GM23338 (cell line): Measurements from ENCODE around the gene SORCS2. TPM values are rescaled to one million over a fixed set of nuclear protein-coding genes. Genes with fewer than 3 reads are reported as not detected.

ENCODE experiments used
- ATAC-seq: fragments of 200-7000 bp; cut with Tn5 transposase; 3 replicates; pipeline ENCODE4 v1.9.1; 2020
- DNase-seq: peaks from one replicate; pipeline ENCODE4 v3.0.0-alpha.2; 2015; ENCODE audit warnings: low spot score
- H2AFZ ChIP-seq: fragments of 200-600 bp; sonication (generic); 2 replicates; pipeline ENCODE4 v1.8.0; 2016; ENCODE audit warnings: antibody characterized with exemption, mild to moderate bottlenecking, moderate library complexity
- H3F3A ChIP-seq: fragments of 200-600 bp; sonication (generic); replicated peaks from 2 replicates; pipeline ENCODE4 v1.8.0; 2017; ENCODE audit warnings: antibody characterized with exemption, mixed run types, low read depth
- H3K27ac ChIP-seq: fragments of 200-600 bp; sonication (generic); 2 replicates; pipeline ENCODE4 v1.6.1; 2016; ENCODE audit warnings: low read depth
- H3K27me3 ChIP-seq: fragments of 200-600 bp; sonication (generic); 2 replicates; pipeline ENCODE4 v1.8.0; 2016; ENCODE audit warnings: mild to moderate bottlenecking, mixed run types, moderate library complexity; ENCODE audit not compliant: insufficient read depth
- H3K36me3 ChIP-seq: fragments of 200-600 bp; sonication (generic); 2 replicates; pipeline ENCODE4 v1.8.0; 2016; ENCODE audit warnings: mild to moderate bottlenecking; ENCODE audit not compliant: insufficient read depth
- H3K4me1 ChIP-seq: fragments of 200-600 bp; sonication (generic); 2 replicates; pipeline ENCODE4 v1.8.0; 2016; ENCODE audit warnings: mild to moderate bottlenecking, moderate library complexity; ENCODE audit not compliant: insufficient read depth
- H3K4me2 ChIP-seq: fragments of 200-600 bp; sonication (generic); 2 replicates; pipeline ENCODE4 v1.7.1; 2017; ENCODE audit warnings: mixed run types
- H3K4me3 ChIP-seq: fragments of 200-600 bp; sonication (generic); 2 replicates; pipeline ENCODE4 v1.6.1; 2016; ENCODE audit warnings: mixed run types
- H3K79me2 ChIP-seq: fragments of 200-600 bp; sonication (generic); replicated peaks from 2 replicates; pipeline ENCODE4 v1.8.0; 2017; ENCODE audit warnings: mild to moderate bottlenecking; ENCODE audit not compliant: insufficient read depth
- H3K9me2 ChIP-seq: fragments of 200-600 bp; sonication (generic); 2 replicates; pipeline ENCODE4 v1.8.0; 2017; ENCODE audit not compliant: insufficient read depth
- H4K20me1 ChIP-seq: fragments of 200-600 bp; sonication (generic); replicated peaks from 2 replicates; pipeline ENCODE4 v1.8.0; 2017; ENCODE audit warnings: mild to moderate bottlenecking; ENCODE audit not compliant: insufficient read depth
- H3K27ac Mint-ChIP-seq: 2 replicates; pipeline ENCODE4 v1.8.0; 2020; ENCODE audit warnings: inconsistent platforms, mild to moderate bottlenecking, moderate library complexity, mixed read lengths
- H3K27me3 Mint-ChIP-seq: 3 replicates; pipeline ENCODE4 v1.8.0; 2022; ENCODE audit warnings: low read depth, mild to moderate bottlenecking, moderate library complexity, mixed read lengths, inconsistent platforms; ENCODE audit not compliant: insufficient read depth, poor library complexity
- H3K36me3 Mint-ChIP-seq: 3 replicates; pipeline ENCODE4 v1.8.0; 2021; ENCODE audit warnings: low read depth, mild to moderate bottlenecking, inconsistent platforms, moderate library complexity, mixed read lengths
- H3K4me1 Mint-ChIP-seq: 3 replicates; pipeline ENCODE4 v1.8.0; 2020; ENCODE audit warnings: mild to moderate bottlenecking, inconsistent platforms, mixed read lengths
- H3K4me3 Mint-ChIP-seq: 3 replicates; pipeline ENCODE4 v1.8.0; 2021; ENCODE audit warnings: moderate library complexity, mild to moderate bottlenecking, inconsistent platforms, mixed read lengths
- H3K9me3 Mint-ChIP-seq: 3 replicates; pipeline ENCODE4 v1.8.0; 2020; ENCODE audit warnings: moderate library complexity, mild to moderate bottlenecking, inconsistent platforms, mixed read lengths
- CREB1 ChIP-seq: fragments of 250-450 bp; sonication (Bioruptor Pico); IDR thresholded peaks from 2 replicates; pipeline ENCODE4 v1.5.0; 2020; ENCODE audit warnings: low read depth, mild to moderate bottlenecking, moderate library complexity
- EZH2 ChIP-seq: fragments of 200-600 bp; sonication (generic); IDR thresholded peaks from one replicate; pipeline ENCODE4 v1.8.0; 2017; ENCODE audit warnings: antibody characterized with exemption, mild to moderate bottlenecking, low read depth; ENCODE audit not compliant: unreplicated experiment
- EZH2phosphoT487 ChIP-seq: fragments of 200-600 bp; sonication (generic); IDR thresholded peaks from one replicate; pipeline ENCODE4 v1.8.1; 2018; ENCODE audit warnings: antibody characterized with exemption; ENCODE audit not compliant: unreplicated experiment
- NANOG ChIP-seq: IDR thresholded peaks from 2 replicates; pipeline ENCODE4 v1.6.1; 2016; ENCODE audit warnings: antibody characterized with exemption, borderline replicate concordance
- POLR2AphosphoS5 ChIP-seq: IDR thresholded peaks from 2 replicates; pipeline ENCODE4 v1.6.1; 2016; ENCODE audit warnings: antibody characterized with exemption, low read depth
- ZNF114 ChIP-seq: fragments of 250-450 bp; sonication (Bioruptor Pico); IDR thresholded peaks from 2 replicates; pipeline ENCODE4 v1.5.0; 2020; ENCODE audit warnings: mild to moderate bottlenecking, moderate library complexity
- polyA plus RNA-seq: library from polyadenylated mRNA; unstranded; fragments of >200 nt; fragmentation: Nextera tagmentation; extraction: Ambion mirVana; gene quantifications from 2 replicates; pipeline ENCODE4 v1.2.1, GENCODE V29; 2016
- total RNA-seq: library from RNA; depleted of rRNA; stranded (reverse); fragments of >200 nt; shearing (Covaris generic); gene quantifications from 2 replicates; pipeline ENCODE4 v1.2.3, GENCODE V29; 2014
- TF ChIP-seq, protein P1 (sequence below), 2 experiments: fragments of 200-600 bp in 1 of 2; sonication (generic) in 1 of 2; conservative IDR thresholded peaks; 2 replicates each; pipeline versions ENCODE4 v1.5.1 to v1.6.1; 2016 to 2017; ENCODE audit warnings: antibody characterized with exemption in 2 of 2, low read depth in 2 of 2, mild to moderate bottlenecking in 2 of 2, moderate library complexity in 1 of 2
- TF ChIP-seq, protein P2 (sequence below): fragments of 250-450 bp; sonication (Bioruptor Pico); IDR thresholded peaks from 2 replicates; pipeline ENCODE4 v1.5.0; 2020; ENCODE audit warnings: mild to moderate bottlenecking, moderate library complexity
- TF ChIP-seq, protein P3 (sequence below): IDR thresholded peaks from 2 replicates; pipeline ENCODE4 v1.6.1; 2016; ENCODE audit warnings: antibody characterized with exemption

Gene SORCS2
- total and polyA plus RNA-seq, 2 experiments from 2014 or later, result 0.47 to 2.4 TPM

DNA sequence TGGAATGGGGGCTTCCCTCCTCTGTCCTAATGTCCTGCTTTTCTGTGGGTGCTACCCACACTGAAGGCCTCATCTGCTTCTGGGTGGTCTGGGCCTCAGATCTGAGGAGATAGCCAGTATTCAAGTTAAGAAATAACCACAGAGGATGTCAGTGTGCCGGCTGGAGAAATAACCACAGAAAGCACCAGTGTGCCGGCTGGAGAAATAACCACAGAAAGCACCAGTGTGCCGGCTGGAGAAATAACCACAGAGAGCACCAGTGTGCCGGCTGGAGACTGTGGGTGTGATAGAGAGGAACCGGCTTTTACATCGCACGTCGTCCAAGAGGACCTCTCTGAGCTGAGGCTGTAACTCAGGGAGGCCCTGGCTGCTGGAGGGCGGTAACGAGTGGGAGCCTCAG is 308.1 kb downstream of the SORCS2 start:
- Histone ChIP-seq H3K9me2 (no peaks in the 10 kb centered on the region), H3K27me3 (no peaks in the 10 kb centered on the region), H3K79me2 (no peaks in the 10 kb centered on the region), H3K36me3 (no peaks in the 10 kb centered on the region), H3K4me3 (no peak overlapping the region), H3K4me1 (no peaks in the 10 kb centered on the region), H4K20me1 (no peaks in the 10 kb centered on the region), H3K27ac (no peak overlapping the region), H3F3A (no peaks in the 10 kb centered on the region), H3K4me2 (no peak overlapping the region), H2AFZ (no peak overlapping the region)
- peaks cover 3% of the 10 kb centered on the region; the same call in 2 of the 3 replicates for H3K4me1 Mint-ChIP-seq
- no peak overlapping the region for H3K27ac Mint-ChIP-seq
- no peak for TF ChIP-seq ZNF114 (CRISPR knock-in tag)
- TF ChIP-seq EZH2, result no peak
- H3K9me3 Mint-ChIP-seq, result no peaks in the 10 kb centered on the region
- no peak for ATAC-seq
- H3K4me3 Mint-ChIP-seq, result no peak overlapping the region
- DNase-seq, result no peak
- peaks cover 22% of the 10 kb centered on the region for H3K27me3 Mint-ChIP-seq
- no peaks in the 10 kb centered on the region for H3K36me3 Mint-ChIP-seq

DNA sequence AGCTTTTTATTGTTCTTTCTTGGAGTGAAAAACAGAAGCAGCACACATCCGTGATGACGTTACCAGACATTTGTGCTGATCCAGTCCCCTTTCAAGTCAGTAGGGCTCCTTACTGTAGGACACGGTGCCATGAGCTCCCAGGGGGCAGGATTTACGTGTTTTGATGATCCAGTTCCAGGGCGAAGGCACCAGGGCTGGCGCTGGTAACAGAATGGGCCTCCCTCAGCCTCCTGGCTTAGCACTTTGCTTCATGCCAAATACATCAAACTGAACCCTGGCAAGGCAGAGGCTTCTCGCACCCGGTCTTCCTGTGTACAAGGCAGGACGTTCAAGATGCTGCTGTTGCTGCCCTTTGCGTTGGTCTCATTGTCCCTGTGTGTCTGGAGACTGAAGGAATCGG is 309.0 kb downstream of the SORCS2 start:
- peaks cover 17% of the 10 kb centered on the region for H3K27me3 Mint-ChIP-seq
- no peaks in the 10 kb centered on the region for H3K36me3 Mint-ChIP-seq
- no peak for TF ChIP-seq POLR2AphosphoS5
- no peak for TF ChIP-seq NANOG
- TF ChIP-seq, protein P1, sequence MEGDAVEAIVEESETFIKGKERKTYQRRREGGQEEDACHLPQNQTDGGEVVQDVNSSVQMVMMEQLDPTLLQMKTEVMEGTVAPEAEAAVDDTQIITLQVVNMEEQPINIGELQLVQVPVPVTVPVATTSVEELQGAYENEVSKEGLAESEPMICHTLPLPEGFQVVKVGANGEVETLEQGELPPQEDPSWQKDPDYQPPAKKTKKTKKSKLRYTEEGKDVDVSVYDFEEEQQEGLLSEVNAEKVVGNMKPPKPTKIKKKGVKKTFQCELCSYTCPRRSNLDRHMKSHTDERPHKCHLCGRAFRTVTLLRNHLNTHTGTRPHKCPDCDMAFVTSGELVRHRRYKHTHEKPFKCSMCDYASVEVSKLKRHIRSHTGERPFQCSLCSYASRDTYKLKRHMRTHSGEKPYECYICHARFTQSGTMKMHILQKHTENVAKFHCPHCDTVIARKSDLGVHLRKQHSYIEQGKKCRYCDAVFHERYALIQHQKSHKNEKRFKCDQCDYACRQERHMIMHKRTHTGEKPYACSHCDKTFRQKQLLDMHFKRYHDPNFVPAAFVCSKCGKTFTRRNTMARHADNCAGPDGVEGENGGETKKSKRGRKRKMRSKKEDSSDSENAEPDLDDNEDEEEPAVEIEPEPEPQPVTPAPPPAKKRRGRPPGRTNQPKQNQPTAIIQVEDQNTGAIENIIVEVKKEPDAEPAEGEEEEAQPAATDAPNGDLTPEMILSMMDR (conservative IDR thresholded peaks at IDR 0.05; ENCODE audit: low read depth in 2 of 2), result no peak
- no peak for TF ChIP-seq EZH2
- TF ChIP-seq, protein P2, sequence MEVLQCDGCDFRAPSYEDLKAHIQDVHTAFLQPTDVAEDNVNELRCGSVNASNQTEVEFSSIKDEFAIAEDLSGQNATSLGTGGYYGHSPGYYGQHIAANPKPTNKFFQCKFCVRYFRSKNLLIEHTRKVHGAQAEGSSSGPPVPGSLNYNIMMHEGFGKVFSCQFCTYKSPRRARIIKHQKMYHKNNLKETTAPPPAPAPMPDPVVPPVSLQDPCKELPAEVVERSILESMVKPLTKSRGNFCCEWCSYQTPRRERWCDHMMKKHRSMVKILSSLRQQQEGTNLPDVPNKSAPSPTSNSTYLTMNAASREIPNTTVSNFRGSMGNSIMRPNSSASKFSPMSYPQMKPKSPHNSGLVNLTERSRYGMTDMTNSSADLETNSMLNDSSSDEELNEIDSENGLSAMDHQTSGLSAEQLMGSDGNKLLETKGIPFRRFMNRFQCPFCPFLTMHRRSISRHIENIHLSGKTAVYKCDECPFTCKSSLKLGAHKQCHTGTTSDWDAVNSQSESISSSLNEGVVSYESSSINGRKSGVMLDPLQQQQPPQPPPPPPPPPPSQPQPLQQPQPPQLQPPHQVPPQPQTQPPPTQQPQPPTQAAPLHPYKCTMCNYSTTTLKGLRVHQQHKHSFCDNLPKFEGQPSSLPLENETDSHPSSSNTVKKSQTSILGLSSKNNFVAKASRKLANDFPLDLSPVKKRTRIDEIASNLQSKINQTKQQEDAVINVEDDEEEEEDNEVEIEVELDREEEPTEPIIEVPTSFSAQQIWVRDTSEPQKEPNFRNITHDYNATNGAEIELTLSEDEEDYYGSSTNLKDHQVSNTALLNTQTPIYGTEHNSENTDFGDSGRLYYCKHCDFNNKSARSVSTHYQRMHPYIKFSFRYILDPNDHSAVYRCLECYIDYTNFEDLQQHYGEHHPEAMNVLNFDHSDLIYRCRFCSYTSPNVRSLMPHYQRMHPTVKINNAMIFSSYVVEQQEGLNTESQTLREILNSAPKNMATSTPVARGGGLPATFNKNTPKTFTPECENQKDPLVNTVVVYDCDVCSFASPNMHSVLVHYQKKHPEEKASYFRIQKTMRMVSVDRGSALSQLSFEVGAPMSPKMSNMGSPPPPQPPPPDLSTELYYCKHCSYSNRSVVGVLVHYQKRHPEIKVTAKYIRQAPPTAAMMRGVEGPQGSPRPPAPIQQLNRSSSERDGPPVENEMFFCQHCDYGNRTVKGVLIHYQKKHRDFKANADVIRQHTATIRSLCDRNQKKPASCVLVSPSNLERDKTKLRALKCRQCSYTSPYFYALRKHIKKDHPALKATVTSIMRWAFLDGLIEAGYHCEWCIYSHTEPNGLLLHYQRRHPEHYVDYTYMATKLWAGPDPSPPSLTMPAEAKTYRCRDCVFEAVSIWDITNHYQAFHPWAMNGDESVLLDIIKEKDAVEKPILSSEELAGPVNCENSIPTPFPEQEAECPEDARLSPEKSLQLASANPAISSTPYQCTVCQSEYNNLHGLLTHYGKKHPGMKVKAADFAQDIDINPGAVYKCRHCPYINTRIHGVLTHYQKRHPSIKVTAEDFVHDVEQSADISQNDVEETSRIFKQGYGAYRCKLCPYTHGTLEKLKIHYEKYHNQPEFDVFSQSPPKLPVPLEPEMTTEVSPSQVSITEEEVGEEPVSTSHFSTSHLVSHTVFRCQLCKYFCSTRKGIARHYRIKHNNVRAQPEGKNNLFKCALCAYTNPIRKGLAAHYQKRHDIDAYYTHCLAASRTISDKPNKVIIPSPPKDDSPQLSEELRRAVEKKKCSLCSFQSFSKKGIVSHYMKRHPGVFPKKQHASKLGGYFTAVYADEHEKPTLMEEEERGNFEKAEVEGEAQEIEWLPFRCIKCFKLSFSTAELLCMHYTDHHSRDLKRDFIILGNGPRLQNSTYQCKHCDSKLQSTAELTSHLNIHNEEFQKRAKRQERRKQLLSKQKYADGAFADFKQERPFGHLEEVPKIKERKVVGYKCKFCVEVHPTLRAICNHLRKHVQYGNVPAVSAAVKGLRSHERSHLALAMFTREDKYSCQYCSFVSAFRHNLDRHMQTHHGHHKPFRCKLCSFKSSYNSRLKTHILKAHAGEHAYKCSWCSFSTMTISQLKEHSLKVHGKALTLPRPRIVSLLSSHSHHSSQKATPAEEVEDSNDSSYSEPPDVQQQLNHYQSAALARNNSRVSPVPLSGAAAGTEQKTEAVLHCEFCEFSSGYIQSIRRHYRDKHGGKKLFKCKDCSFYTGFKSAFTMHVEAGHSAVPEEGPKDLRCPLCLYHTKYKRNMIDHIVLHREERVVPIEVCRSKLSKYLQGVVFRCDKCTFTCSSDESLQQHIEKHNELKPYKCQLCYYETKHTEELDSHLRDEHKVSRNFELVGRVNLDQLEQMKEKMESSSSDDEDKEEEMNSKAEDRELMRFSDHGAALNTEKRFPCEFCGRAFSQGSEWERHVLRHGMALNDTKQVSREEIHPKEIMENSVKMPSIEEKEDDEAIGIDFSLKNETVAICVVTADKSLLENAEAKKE (CRISPR knock-in tag), result no peak
- no peak for TF ChIP-seq ZNF114 (CRISPR knock-in tag)
- TF ChIP-seq EZH2phosphoT487, result no peak
- TF ChIP-seq CREB1 (CRISPR knock-in tag), result no peak
- TF ChIP-seq, protein P3, sequence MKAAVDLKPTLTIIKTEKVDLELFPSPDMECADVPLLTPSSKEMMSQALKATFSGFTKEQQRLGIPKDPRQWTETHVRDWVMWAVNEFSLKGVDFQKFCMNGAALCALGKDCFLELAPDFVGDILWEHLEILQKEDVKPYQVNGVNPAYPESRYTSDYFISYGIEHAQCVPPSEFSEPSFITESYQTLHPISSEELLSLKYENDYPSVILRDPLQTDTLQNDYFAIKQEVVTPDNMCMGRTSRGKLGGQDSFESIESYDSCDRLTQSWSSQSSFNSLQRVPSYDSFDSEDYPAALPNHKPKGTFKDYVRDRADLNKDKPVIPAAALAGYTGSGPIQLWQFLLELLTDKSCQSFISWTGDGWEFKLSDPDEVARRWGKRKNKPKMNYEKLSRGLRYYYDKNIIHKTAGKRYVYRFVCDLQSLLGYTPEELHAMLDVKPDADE, result no peak

More for the DNA sequence above, 309.0 kb downstream of the SORCS2 start:
- Mint-ChIP-seq H3K4me1 (peaks cover 3% of the 10 kb centered on the region; the same call in 1 of the 3 replicates), H3K4me3 (no peak overlapping the region), H3K27ac (no peak overlapping the region), H3K9me3 (no peaks in the 10 kb centered on the region)
- Histone ChIP-seq H2AFZ (no peak overlapping the region), H3K27ac (no peak overlapping the region), H3K4me1 (no peaks in the 10 kb centered on the region), H3K4me3 (no peak overlapping the region), H4K20me1 (no peaks in the 10 kb centered on the region), H3K36me3 (no peaks in the 10 kb centered on the region), H3K27me3 (no peaks in the 10 kb centered on the region), H3K9me2 (no peaks in the 10 kb centered on the region), H3K79me2 (no peaks in the 10 kb centered on the region), H3F3A (no peaks in the 10 kb centered on the region), H3K4me2 (no peak overlapping the region)
- DNase-seq (no peak), ATAC-seq (no peak)
